ENCODE data around the gene KDM5A. TPM values are rescaled to one million over a fixed set of nuclear protein-coding genes. Genes with fewer than 3 reads are reported as not detected.
"Not testable (repeated sequence)": the region's sequence is repeated elsewhere in the genome, so short reads cannot be mapped to it uniquely, and the experiment has no call there.

Gene KDM5A
- total RNA-seq, 1 donor from 2014 or later = 45.7 TPM

DNA sequence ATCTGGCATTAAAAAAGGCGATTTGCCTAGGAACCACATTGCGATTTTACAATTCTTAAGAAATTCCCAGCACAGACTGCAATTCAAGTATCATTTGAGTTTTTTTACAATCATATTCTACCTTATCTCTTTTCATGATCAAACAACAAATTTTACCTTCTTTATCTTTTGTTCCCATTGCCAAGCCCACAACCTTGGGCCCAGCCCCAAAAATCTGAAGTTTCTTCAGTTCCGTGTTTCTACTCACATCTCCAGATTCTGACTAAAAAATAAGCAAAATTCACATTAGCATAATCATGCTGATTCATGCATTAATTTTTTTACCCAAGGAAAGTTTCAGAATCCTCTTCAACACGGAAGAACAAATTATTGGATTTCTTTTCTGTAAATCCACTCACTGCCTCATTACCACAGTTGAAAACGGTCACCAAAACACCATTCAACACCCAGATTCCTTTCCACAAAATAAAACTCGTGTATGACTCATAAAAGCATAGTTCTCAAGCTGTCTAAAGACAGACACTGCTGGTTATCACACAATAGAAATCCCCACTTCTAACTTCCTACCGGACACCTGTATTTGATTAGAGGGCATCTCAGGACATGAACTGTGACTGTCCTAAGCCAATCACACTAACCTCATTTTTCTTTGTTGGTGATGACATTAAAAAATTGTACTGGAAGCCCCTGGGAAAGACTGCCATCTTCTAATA, 32.7 kb downstream of the KDM5A start:
- TF ChIP-seq CTCF (IDR thresholded peaks at IDR 0.05) (no peak), POLR2AphosphoS5 (IDR thresholded peaks at IDR 0.05; ENCODE audit: insufficient read depth in 1 of 2, low read depth in 1 of 2) (no peak), POLR2A (IDR thresholded peaks at IDR 0.05) (no peak)
- no peaks in the 10 kb centered on the region for H3K4me1 ChIP-seq
- H3K36me3 ChIP-seq = peaks cover 0 to 73% of the 10 kb centered on the region in 2 donors
- no peaks in the 10 kb centered on the region for H3K9me3 ChIP-seq
- intact Hi-C loops (cut with DNase I) = no loop called here
- H3K27ac ChIP-seq = no peak overlapping the region
- no peaks in the 10 kb centered on the region for H3K27me3 ChIP-seq
- DNase-seq (ENCODE audit: extremely low spot score in 2 of 2) = no peak
- H3K4me3 ChIP-seq = no peak overlapping the region

- H3K4me1 ChIP-seq; H3K9me3 ChIP-seq; DNase-seq (ENCODE audit: extremely low spot score in 2 of 2); H3K27me3 ChIP-seq; intact Hi-C loops (cut with DNase I); H3K4me3 ChIP-seq; H3K27ac ChIP-seq: not testable (repeated sequence)
- H3K36me3 ChIP-seq = peaks cover 0 to 68% of the 10 kb centered on the region in 2 donors
These were observed 37.9 kb downstream of the KDM5A start for GRCh38 chr12:351197-351596.

GRCh38 chr12:349625-350024, 39.5 kb downstream of the KDM5A start:
- H3K27ac ChIP-seq; intact Hi-C loops (cut with DNase I); H3K4me1 ChIP-seq; H3K9me3 ChIP-seq; DNase-seq (ENCODE audit: extremely low spot score in 2 of 2); H3K4me3 ChIP-seq; H3K27me3 ChIP-seq: not testable (repeated sequence)
- peaks cover 0 to 64% of the 10 kb centered on the region in 2 donors for H3K36me3 ChIP-seq

DNA sequence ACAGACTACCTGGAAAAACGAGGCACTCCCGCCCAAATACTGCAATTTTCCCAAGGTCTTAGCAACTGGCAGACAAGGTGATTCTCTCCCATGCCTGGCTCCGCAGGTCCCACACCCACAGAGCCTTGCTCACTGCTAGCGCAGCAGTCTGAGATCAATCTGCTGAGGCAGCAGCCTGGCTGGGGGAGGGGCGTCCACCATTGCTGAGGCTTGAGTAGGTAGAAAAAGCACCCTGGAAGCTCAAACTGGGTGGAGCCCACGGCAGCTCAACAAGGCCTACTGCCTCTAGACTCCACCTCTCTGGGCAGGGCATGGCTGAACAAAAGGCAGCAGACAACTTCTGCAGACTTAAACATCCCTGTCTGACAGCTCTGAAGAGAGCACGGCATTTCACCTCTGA, 46.1 kb downstream of the KDM5A start:
- H3K36me3 ChIP-seq = peaks cover 0 to 19% of the 10 kb centered on the region in 2 donors
- H3K9me3 ChIP-seq; DNase-seq (ENCODE audit: extremely low spot score in 2 of 2); intact Hi-C loops (cut with DNase I); H3K27me3 ChIP-seq; H3K4me3 ChIP-seq; H3K27ac ChIP-seq; H3K4me1 ChIP-seq: not testable (repeated sequence)

DNA sequence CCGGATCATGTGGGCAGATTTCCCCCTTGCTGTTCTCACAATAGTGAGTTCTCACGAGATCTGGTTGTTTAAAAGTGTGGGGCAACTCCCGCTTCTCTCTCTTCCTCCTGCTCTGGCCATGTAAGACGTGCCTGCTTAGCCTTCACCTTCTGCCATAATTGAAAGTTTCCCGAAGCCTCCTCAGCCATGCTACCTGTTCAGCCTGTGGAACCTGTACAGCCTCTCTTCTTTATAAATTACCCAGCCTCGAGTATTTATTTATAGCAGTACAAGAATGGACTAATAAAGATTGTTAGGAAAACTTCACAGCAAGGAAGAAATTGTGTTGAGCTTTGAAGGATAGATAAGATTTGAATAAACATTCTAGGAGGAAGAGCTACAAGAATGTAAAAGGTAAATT, 52.1 kb downstream of the KDM5A start:
- H3K36me3 ChIP-seq = peaks cover 0 to 24% of the 10 kb centered on the region in 2 donors
- H3K9me3 ChIP-seq = no peaks in the 10 kb centered on the region
- no peak overlapping the region for H3K4me3 ChIP-seq
- no peaks in the 10 kb centered on the region for H3K4me1 ChIP-seq
- intact Hi-C loops (cut with DNase I) = no loop called here
- no peaks in the 10 kb centered on the region for H3K27me3 ChIP-seq
- TF ChIP-seq CTCF (IDR thresholded peaks at IDR 0.05) (no peak), POLR2AphosphoS5 (IDR thresholded peaks at IDR 0.05; ENCODE audit: insufficient read depth in 1 of 2, low read depth in 1 of 2) (no peak), POLR2A (IDR thresholded peaks at IDR 0.05) (no peak)
- H3K27ac ChIP-seq = no peak overlapping the region
- DNase-seq (ENCODE audit: extremely low spot score in 2 of 2) = no peak

DNA sequence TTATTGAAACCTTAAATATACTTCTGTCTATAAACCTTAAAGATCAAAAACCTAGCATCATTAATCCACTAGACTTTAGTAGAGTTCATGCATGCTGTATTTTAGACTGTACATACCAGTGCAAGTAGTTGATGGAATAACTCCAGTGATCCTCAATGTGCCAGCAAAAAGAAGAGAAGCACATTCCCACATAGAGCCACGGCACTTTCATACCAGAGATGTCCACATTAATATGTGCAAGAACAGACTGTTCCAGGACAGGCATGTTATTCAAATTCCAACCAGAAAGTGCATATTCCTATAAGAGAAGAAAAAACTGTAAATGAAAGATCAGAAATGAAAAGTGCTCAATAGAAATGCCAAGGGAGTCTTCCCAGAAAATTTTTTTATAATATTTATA, 55.0 kb downstream of the KDM5A start:
- intact Hi-C loops (cut with DNase I) = no loop called here
- H3K9me3 ChIP-seq = no peaks in the 10 kb centered on the region
- DNase-seq (ENCODE audit: extremely low spot score in 2 of 2) = no peak
- no peaks in the 10 kb centered on the region for H3K4me1 ChIP-seq
- no peak overlapping the region for H3K4me3 ChIP-seq
- H3K27me3 ChIP-seq = no peaks in the 10 kb centered on the region
- TF ChIP-seq POLR2AphosphoS5 (IDR thresholded peaks at IDR 0.05; ENCODE audit: insufficient read depth in 1 of 2, low read depth in 1 of 2) (no peak), POLR2A (IDR thresholded peaks at IDR 0.05) (no peak), CTCF (IDR thresholded peaks at IDR 0.05) (no peak)
- H3K36me3 ChIP-seq = peaks cover 0 to 31% of the 10 kb centered on the region in 2 donors
- no peak overlapping the region for H3K27ac ChIP-seq

Measured in vagina (tissue), 2 donors.